Measurements from ENCODE around the gene CHD2. TPM values are rescaled to one million over a fixed set of nuclear protein-coding genes. Genes with fewer than 3 reads are reported as not detected.

Gene CHD2
- total and polyA plus RNA-seq, 8 donors: 21.5 to 833 (median 131) TPM

DNA sequence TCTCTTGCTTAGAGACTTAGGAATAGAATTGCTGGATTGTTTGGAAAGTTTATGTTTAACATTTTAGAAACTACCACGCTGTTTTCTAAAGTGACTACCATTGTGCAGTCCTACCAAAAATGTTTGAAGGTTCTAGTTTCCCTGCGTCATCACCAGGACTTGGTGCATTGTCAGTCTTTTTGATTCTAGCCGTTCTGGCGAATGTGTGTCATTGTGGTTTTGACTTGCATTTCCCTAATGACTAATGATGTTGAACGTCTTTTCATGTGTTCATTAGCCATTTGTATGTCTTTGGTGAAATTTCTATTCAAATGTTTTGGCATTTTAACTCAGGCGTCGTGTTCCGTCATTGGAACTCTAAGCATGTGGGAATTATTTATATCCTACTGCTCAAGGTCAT lies 58.0 kb downstream of the CHD2 start:
- intact Hi-C loops (cut with DNase I; ENCODE audit: low total_unique reads): no loop called here
- 60 to 83% (median 76%) methylated on average over 8 of the region's 8 CpGs for WGBS, 5 donors
- H3K4me3 ChIP-seq: no peak overlapping the region
- H3K4me1 ChIP-seq: peaks cover 0 to 19% (median 4%) of the 10 kb centered on the region in 4 donors
- no peak for DNase-seq
- TF ChIP-seq, protein P1, sequence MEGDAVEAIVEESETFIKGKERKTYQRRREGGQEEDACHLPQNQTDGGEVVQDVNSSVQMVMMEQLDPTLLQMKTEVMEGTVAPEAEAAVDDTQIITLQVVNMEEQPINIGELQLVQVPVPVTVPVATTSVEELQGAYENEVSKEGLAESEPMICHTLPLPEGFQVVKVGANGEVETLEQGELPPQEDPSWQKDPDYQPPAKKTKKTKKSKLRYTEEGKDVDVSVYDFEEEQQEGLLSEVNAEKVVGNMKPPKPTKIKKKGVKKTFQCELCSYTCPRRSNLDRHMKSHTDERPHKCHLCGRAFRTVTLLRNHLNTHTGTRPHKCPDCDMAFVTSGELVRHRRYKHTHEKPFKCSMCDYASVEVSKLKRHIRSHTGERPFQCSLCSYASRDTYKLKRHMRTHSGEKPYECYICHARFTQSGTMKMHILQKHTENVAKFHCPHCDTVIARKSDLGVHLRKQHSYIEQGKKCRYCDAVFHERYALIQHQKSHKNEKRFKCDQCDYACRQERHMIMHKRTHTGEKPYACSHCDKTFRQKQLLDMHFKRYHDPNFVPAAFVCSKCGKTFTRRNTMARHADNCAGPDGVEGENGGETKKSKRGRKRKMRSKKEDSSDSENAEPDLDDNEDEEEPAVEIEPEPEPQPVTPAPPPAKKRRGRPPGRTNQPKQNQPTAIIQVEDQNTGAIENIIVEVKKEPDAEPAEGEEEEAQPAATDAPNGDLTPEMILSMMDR (IDR thresholded peaks at IDR 0.05): no peak
- TF ChIP-seq POLR2AphosphoS5 (IDR thresholded peaks at IDR 0.05): no peak
- no peak for TF ChIP-seq EP300 (IDR thresholded peaks at IDR 0.05)
- no peak for TF ChIP-seq POLR2A (IDR thresholded peaks at IDR 0.05)
- no peaks in the 10 kb centered on the region for H3K9me3 ChIP-seq
- no peak overlapping the region for H3K27ac ChIP-seq
- H3K36me3 ChIP-seq: peaks cover 64 to 100% (median 99%) of the 10 kb centered on the region in 4 donors
- no peaks in the 10 kb centered on the region for H3K27me3 ChIP-seq

DNA sequence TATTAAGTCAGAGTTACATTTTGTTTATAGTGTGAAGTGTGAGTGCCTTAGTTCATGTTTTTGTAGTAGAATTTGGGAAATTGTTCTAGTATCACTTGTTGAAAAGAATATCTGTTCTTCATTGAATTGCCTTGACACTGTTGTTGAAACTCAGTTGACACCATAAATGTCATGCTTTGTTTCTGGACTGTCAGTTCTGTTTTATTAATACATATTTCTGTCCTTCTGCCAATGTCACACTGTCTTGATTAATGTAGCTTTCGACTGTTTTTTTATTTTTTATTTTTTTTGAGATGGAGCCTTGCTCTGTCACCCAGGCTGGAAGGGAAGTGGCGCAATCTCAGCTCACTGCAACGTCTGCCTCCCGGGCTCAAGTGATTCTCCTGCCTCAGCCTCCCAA lies 59.1 kb downstream of the CHD2 start:
- no peaks in the 10 kb centered on the region for H3K27me3 ChIP-seq
- intact Hi-C loops (cut with DNase I; ENCODE audit: low total_unique reads): no loop called here
- TF ChIP-seq POLR2AphosphoS5 (IDR thresholded peaks at IDR 0.05): no peak
- TF ChIP-seq, protein P1 (IDR thresholded peaks at IDR 0.05): no peak
- no peak for TF ChIP-seq EP300 (IDR thresholded peaks at IDR 0.05)
- no peak for TF ChIP-seq POLR2A (IDR thresholded peaks at IDR 0.05)
- peaks cover 59 to 100% (median 99%) of the 10 kb centered on the region in 4 donors for H3K36me3 ChIP-seq
- peaks cover 0 to 19% (median 4%) of the 10 kb centered on the region in 4 donors for H3K4me1 ChIP-seq
- H3K9me3 ChIP-seq: no peaks in the 10 kb centered on the region
- no peak overlapping the region for H3K4me3 ChIP-seq
- 87 to 93% (median 91%) methylated on average over 4 of the region's 4 CpGs for WGBS, 5 donors
- no peak for DNase-seq
- peak overlapping the region in 1 of 5 donors; percentile 20 for H3K27ac ChIP-seq

DNA sequence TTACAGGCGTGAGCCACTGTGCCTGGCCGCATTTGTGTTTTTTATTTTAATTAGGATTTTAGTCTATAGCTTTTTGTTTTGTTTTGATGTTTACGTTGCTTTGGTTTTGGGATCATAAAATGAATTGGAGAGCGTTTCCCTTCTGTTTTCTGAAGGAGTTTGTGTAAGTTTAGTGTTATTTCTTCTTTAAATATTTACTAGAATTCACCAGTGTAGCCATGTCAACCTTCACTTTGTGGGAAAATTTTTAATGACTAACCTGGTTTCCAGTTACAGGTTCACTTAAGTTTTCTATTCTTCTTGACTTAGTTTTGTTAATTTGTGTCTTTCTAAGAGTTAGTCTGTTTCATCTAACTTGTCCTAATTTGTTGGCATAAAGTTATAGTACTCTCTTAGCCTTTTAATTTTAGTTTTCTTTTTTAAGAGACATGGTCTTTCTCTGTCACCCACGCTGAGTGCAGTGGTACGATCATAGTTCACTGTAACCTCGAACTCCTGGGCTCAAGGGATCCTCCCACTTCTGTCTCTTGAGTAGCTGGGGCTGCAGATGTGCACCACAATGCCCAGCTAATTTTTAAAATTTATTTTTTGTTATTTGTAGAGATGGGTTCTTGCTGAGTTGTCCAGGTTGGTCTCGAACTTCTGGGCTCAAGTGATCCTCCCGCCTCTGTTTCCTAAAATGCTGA lies 61.0 kb downstream of the CHD2 start:
- H3K4me3 ChIP-seq: no peak overlapping the region
- H3K4me1 ChIP-seq: peaks cover 0 to 19% (median 4%) of the 10 kb centered on the region in 4 donors
- intact Hi-C loops (cut with DNase I; ENCODE audit: low total_unique reads): no loop called here
- H3K9me3 ChIP-seq: no peaks in the 10 kb centered on the region
- H3K27ac ChIP-seq: no peak overlapping the region
- peaks cover 43 to 99% (median 98%) of the 10 kb centered on the region in 4 donors for H3K36me3 ChIP-seq
- TF ChIP-seq POLR2A (IDR thresholded peaks at IDR 0.05) (no peak), EP300 (IDR thresholded peaks at IDR 0.05) (no peak), POLR2AphosphoS5 (IDR thresholded peaks at IDR 0.05) (no peak)
- TF ChIP-seq, protein P1 (IDR thresholded peaks at IDR 0.05): no peak
- H3K27me3 ChIP-seq: no peaks in the 10 kb centered on the region
- no peak for DNase-seq
- WGBS, 5 donors: 89 to 94% (median 93%) methylated on average over 9 of the region's 9 CpGs

DNA sequence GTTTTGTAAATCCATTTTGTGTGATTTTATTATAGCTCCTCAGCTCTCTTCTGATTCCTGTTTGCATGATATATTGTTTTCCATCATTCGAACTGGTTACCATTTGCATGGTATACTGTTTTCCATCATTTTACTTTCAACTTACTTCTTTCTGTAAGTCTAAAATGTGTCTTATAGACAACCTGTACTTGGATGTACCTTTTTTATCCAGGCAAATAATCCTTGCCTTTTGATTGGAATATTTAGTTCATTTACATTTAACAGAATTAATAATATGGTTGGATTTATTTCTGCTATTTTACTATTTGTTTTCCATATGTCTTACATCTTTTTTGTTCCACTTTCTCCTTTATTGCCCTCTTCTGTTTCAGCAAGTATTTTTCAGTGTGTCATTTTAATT lies 62.8 kb downstream of the CHD2 start:
- Histone ChIP-seq H3K27ac (no peak overlapping the region), H3K4me1 (peaks cover 0 to 17% (median 2%) of the 10 kb centered on the region in 4 donors), H3K27me3 (no peaks in the 10 kb centered on the region), H3K9me3 (no peaks in the 10 kb centered on the region), H3K36me3 (peaks cover 42 to 98% (median 97%) of the 10 kb centered on the region in 4 donors), H3K4me3 (no peak overlapping the region)
- intact Hi-C loops (cut with DNase I; ENCODE audit: low total_unique reads): no loop called here
- TF ChIP-seq EP300 (IDR thresholded peaks at IDR 0.05) (no peak), POLR2A (IDR thresholded peaks at IDR 0.05) (no peak), POLR2AphosphoS5 (IDR thresholded peaks at IDR 0.05) (no peak)
- TF ChIP-seq, protein P1 (IDR thresholded peaks at IDR 0.05): no peak
- 96 to 100% (median 97%) methylated on average over 1 of the region's 1 CpG for WGBS, 5 donors
- DNase-seq: no peak
